Smooth muscle cell of the brain vasculature (primary cell): Measurements from ENCODE around the gene GJA5.

Source experiments
- DNase-seq: peaks from one replicate; pipeline ENCODE4 v3.0.0-alpha.2; 2012; ENCODE audit warnings: low read depth, low spot score

GJA5 gene

GRCh38 chr1:147729315-147729714 lies 31.1 kb downstream of the GJA5 start:
- no peak for DNase-seq

- DNase-seq = no peak
Measured at GRCh38 chr1:147726168-147726567, 34.2 kb downstream of the GJA5 start.

GRCh38 chr1:147725685-147726084 lies 34.7 kb downstream of the GJA5 start:
- no peak for DNase-seq

GRCh38 chr1:147723691-147724323 lies 36.6 kb downstream of the GJA5 start:
- no peak for DNase-seq

- no peak for DNase-seq
Measured at GRCh38 chr1:147722124-147722523, 38.3 kb downstream of the GJA5 start.

- no peak for DNase-seq
Measured at GRCh38 chr1:147721716-147722115, 38.7 kb downstream of the GJA5 start.

- no peak for DNase-seq
Measured at GRCh38 chr1:147720557-147720956, 39.8 kb downstream of the GJA5 start.

- DNase-seq = no peak
Measured at GRCh38 chr1:147719711-147720225, 40.6 kb downstream of the GJA5 start.

- DNase-seq = no peak
Measured at GRCh38 chr1:147719029-147719698, 41.2 kb downstream of the GJA5 start.

- no peak for DNase-seq
Measured at GRCh38 chr1:147717706-147718097, 42.7 kb downstream of the GJA5 start.

- no peak for DNase-seq
Measured at GRCh38 chr1:147717051-147717705, 43.2 kb downstream of the GJA5 start.

- DNase-seq = no peak
Measured at GRCh38 chr1:147712605-147713004, 47.8 kb downstream of the GJA5 start.
